ENCODE measurements around the gene TRANK1.
"Not testable (repeated sequence)": the region's sequence is repeated elsewhere in the genome, so short reads cannot be mapped to it uniquely, and the experiment has no call there.

The TRANK1 gene

GRCh38 chr3:36956155-36956554 lies 11.3 kb upstream of the TRANK1 start:
- TF ChIP-seq, protein P1, sequence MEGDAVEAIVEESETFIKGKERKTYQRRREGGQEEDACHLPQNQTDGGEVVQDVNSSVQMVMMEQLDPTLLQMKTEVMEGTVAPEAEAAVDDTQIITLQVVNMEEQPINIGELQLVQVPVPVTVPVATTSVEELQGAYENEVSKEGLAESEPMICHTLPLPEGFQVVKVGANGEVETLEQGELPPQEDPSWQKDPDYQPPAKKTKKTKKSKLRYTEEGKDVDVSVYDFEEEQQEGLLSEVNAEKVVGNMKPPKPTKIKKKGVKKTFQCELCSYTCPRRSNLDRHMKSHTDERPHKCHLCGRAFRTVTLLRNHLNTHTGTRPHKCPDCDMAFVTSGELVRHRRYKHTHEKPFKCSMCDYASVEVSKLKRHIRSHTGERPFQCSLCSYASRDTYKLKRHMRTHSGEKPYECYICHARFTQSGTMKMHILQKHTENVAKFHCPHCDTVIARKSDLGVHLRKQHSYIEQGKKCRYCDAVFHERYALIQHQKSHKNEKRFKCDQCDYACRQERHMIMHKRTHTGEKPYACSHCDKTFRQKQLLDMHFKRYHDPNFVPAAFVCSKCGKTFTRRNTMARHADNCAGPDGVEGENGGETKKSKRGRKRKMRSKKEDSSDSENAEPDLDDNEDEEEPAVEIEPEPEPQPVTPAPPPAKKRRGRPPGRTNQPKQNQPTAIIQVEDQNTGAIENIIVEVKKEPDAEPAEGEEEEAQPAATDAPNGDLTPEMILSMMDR (conservative IDR thresholded peaks at IDR 0.05): no peak
- no peak overlapping the region for H3K27ac ChIP-seq

DNA sequence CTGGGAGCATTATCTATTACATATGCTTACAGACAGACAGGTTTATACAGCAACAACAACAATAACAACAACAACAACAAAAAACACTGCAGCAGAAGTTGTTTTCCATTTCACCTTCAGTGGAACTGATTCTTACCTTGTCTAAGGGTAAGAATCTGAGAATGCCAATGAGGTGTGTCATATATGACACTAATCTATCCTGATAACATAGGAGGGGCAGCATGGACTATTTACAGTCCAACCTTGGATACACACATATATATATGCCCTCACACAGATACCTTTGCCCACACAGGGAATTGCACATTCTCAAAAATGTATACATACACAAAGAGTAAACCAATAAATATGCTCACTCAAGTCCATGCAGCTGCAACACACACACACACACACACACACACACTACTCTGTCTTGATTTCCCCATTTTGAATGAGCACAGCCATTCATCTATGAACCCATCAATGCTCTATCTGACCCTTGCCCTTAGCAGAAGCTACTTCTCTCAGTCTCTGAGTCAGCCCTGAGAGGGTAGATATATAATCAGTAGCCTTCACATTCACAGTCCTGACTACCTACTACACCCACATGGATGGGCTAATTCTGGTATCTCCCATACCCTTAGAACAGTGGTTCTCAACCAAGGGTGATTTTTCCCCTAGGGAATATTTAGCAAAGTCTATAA lies 9.7 kb upstream of the TRANK1 start:
- H3K27ac ChIP-seq: no peak overlapping the region
- TF ChIP-seq, protein P1 (conservative IDR thresholded peaks at IDR 0.05): no peak

- not testable (repeated sequence) for H3K27ac ChIP-seq
Measured at GRCh38 chr3:36947814-36948213, 3.0 kb upstream of the TRANK1 start.

DNA sequence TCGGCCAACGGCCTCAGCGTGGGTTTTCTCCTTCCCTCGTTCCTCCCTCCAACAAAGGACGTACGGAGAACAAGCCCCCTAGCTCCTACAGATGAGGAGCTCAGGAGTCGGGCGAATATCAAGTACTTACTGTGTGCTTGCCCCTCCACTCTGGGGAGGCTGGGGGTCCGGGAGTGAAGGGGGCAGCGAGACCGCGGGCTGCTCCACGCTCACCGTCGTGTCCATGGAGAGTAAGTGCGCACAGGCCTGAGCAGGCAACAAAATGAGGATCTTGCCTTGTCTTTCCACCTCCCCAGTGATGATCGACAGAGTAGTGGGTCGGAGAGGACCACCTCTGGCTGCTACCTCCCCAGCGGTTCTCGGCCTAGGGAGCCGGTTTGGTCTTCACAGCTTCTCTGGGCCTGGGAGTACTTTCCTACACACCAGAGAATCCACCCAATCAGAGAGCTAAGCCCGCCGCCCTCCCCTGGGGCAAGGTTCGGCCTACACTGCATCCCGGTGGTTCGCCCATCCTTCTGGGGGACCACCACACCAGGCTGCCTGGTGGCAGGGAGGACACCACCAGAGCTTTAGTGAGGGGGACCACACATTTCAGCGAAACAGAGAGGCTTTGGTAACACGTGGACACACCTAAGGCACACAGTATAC lies 603 bp upstream of the TRANK1 start:
- TF ChIP-seq, protein P1 (conservative IDR thresholded peaks at IDR 0.05): no peak
- H3K27ac ChIP-seq: no peak overlapping the region; the same call in 1 of the 2 replicates

DNA sequence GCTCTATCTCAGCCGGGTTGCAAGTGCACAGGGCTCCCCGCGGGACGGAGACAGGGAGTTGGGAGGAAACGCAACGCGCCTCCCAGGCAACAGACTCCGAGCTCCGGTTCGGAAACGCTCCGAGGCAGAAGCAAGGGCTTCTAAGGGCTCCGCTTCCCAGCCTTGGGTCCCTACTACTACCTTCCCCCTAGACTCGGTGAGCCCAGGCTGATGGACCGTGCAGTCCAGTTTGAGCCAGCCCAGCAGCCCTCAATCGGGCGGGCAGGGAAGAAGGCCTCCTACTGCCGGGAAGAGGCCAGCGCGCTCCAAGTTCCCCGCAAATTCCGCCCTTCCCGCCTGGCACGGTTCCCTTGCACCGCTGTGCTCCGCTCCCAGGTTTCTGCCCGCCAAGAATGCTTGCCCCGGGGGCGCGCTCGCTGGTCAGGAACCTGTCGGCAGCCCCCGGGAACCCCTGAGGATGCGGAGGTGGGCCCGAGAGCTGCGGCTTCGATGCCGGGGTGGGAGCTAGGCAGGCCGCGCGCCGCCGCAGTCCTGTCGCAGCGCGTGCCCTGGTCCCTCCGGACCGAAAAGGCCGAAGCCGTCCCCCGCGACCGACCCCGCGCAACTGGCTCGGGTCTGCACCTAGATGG lies 728 bp downstream of the TRANK1 start:
- H3K27ac ChIP-seq: peak overlapping the region; percentile 76

DNA sequence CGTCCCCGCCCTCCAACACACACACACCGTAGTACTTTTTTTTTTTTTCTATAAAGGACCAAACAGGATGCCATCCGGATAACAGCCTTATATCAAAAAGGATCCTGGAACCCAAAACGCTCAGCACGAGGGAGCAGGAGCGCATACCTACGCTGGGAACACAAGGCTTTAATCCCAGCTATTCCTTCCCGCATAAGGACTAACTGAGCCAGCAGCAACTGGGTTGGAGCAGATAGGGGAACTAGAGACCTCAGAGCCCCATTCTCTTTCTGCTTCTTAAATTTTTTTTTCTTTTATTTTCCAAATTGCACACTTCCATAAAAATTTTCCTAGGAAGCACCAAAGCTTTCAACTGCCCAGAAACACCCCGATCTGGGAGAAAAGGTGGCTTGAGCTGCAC lies 1.3 kb downstream of the TRANK1 start:
- peak overlapping the region; percentile 76 for H3K27ac ChIP-seq
- TF ChIP-seq, protein P1 (conservative IDR thresholded peaks at IDR 0.05): no peak

More for the DNA sequence above, 728 bp downstream of the TRANK1 start:
- TF ChIP-seq, protein P1 (conservative IDR thresholded peaks at IDR 0.05): peak; percentile 19; the same call in 1 of the 2 replicates

DNA sequence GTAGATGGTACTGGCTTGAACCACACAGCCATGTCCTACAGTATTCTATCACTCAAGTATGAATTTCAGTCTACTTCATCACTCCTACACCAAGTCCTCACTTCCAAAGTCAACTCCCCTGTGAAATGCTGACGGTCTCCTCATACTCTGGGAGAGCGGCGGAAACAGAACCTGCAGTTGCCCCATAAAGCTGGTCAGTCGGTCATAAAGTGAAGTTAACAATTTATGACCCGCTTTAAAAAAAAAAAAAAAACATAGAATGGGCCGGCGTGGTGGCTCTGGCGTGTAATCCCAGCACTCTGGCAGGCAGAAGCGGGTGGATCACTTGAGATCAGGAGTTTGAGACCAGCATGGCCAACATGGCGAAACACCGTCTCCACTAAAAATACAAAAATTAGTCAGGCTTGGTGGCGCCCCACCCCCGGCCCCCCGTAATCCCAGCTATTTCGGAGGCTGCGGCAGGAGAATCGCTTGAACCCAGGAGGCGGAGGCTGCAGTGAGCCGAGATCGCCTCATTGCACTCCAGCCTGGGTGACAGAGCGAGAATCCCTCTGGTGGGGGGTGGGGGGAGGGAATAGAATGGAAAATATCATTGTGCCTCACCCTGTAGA lies 2.1 kb downstream of the TRANK1 start:
- TF ChIP-seq, protein P1 (conservative IDR thresholded peaks at IDR 0.05): no peak

More for the DNA sequence above, 2.1 kb downstream of the TRANK1 start:
- H3K27ac ChIP-seq: no peak overlapping the region

Data from VCaP (cell line).